ENCODE data around the gene SMYD3. TPM values are rescaled to one million over a fixed set of nuclear protein-coding genes. Genes with fewer than 3 reads are reported as not detected.

SMYD3 gene
- total RNA-seq, 1 donor from 2014 or later: 22.3 TPM

DNA sequence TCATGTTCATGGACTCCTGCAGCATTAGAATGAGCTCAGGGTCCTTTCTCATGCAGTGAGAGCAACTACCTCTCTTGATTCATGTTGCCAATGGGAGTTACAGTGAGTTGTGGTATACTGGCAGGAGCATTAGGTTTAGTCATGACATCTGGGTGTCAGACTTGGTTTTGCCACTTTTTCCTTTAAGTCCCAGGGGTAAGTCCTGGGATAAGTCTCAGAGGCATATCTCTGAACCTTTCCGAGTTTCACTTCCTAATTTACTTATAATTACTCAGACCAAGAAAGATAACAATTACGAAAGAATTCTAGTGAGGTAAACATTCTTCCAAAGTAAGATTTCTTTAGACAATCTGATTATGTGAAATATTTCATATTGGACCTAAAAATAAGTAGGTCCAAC lies 606.0 kb downstream of the SMYD3 start:
- TF ChIP-seq POLR2AphosphoS5 (IDR thresholded peaks at IDR 0.05; ENCODE audit: insufficient read depth in 1 of 2, low read depth in 1 of 2) (no peak), POLR2A (IDR thresholded peaks at IDR 0.05) (no peak)
- TF ChIP-seq, protein P1, sequence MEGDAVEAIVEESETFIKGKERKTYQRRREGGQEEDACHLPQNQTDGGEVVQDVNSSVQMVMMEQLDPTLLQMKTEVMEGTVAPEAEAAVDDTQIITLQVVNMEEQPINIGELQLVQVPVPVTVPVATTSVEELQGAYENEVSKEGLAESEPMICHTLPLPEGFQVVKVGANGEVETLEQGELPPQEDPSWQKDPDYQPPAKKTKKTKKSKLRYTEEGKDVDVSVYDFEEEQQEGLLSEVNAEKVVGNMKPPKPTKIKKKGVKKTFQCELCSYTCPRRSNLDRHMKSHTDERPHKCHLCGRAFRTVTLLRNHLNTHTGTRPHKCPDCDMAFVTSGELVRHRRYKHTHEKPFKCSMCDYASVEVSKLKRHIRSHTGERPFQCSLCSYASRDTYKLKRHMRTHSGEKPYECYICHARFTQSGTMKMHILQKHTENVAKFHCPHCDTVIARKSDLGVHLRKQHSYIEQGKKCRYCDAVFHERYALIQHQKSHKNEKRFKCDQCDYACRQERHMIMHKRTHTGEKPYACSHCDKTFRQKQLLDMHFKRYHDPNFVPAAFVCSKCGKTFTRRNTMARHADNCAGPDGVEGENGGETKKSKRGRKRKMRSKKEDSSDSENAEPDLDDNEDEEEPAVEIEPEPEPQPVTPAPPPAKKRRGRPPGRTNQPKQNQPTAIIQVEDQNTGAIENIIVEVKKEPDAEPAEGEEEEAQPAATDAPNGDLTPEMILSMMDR (IDR thresholded peaks at IDR 0.05): no peak
- H3K4me1 ChIP-seq: no peaks in the 10 kb centered on the region
- intact Hi-C loops (cut with DNase I): no loop called here
- H3K9me3 ChIP-seq: no peaks in the 10 kb centered on the region
- H3K36me3 ChIP-seq: no peaks in the 10 kb centered on the region
- H3K27me3 ChIP-seq: no peaks in the 10 kb centered on the region
- no peak for DNase-seq (ENCODE audit: extremely low spot score in 2 of 2)
- no peak overlapping the region for H3K4me3 ChIP-seq
- no peak overlapping the region for H3K27ac ChIP-seq

DNA sequence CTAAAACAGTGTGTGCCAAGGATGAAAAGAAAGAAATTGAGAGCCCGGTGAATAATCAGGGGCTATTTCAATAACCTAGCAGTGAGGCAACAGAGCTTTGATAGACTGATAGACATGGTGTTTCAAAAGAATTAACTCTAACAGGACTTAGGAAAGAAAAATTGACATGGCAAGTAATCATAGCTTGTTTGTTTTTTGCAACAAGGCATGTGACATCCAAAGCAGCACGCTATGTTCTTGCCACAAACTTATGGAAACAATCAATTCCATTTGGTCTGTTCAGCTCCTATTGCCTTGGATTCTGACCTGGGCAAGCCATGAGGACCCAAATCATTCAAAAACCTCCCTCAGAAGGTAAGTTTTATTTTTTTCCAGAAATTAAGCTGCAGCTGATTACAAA lies 608.5 kb downstream of the SMYD3 start:
- H3K4me3 ChIP-seq: no peak overlapping the region
- no peak overlapping the region for H3K27ac ChIP-seq
- DNase-seq (ENCODE audit: extremely low spot score in 2 of 2): no peak

DNA sequence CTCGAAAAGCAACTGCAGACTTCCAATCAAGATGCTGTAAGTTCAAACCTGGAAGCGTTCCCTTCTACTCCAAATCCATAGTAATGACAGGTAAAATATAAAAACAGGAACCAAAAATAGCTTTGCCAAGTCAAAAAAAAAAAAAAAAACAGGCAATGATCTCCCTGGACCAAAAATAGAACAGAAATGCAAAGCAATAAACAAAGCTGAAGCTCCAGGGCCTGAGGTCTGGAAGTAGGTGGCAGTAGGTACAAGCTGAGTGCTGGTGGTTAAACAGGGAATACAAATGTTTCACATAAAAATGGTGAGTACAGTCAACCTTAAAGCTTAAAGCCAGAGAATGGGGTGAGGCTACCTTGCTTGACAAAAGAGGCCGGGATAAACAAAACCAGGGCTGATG lies 610.8 kb downstream of the SMYD3 start:
- H3K27ac ChIP-seq: no peak overlapping the region
- DNase-seq (ENCODE audit: extremely low spot score in 2 of 2): no peak
- TF ChIP-seq, protein P1 (IDR thresholded peaks at IDR 0.05): no peak
- TF ChIP-seq POLR2AphosphoS5 (IDR thresholded peaks at IDR 0.05; ENCODE audit: insufficient read depth in 1 of 2, low read depth in 1 of 2) (no peak), POLR2A (IDR thresholded peaks at IDR 0.05) (no peak)
- H3K4me3 ChIP-seq: no peak overlapping the region
- no peaks in the 10 kb centered on the region for H3K27me3 ChIP-seq
- H3K36me3 ChIP-seq: no peaks in the 10 kb centered on the region
- H3K9me3 ChIP-seq: no peaks in the 10 kb centered on the region
- intact Hi-C loops (cut with DNase I): no loop called here
- H3K4me1 ChIP-seq: no peaks in the 10 kb centered on the region

More for the DNA sequence above, 608.5 kb downstream of the SMYD3 start:
- no peaks in the 10 kb centered on the region for H3K4me1 ChIP-seq
- no peaks in the 10 kb centered on the region for H3K27me3 ChIP-seq
- no peaks in the 10 kb centered on the region for H3K9me3 ChIP-seq
- H3K36me3 ChIP-seq: no peaks in the 10 kb centered on the region
- TF ChIP-seq, protein P1 (IDR thresholded peaks at IDR 0.05): no peak
- TF ChIP-seq POLR2AphosphoS5 (IDR thresholded peaks at IDR 0.05; ENCODE audit: insufficient read depth in 1 of 2, low read depth in 1 of 2): no peak
- intact Hi-C loops (cut with DNase I): no loop called here

DNA sequence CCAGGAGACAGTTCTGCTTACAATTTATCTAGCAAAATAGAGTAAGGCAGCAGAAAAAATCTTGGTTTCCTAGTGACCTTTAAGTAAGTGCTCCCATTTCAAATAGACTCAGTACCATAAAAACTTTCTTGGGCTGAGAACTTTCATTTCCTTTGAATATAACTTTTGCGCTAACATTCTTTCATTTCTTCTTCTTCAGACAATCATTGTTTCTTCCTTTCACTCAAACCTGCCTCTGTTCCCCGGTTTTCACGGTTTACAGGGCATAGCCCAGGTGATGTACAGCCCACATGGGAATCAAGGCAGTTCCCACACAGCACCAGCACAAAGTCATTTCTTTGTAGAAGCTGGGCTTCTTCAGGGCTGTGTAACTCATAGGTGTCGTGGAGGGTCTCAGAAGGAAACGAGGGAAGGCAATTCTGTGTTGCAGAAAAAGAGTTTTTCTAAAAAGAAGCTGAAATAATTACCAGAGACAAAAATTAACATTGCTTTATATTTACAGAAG lies 611.6 kb downstream of the SMYD3 start:
- Histone ChIP-seq H3K27ac (no peak overlapping the region), H3K4me1 (no peaks in the 10 kb centered on the region), H3K36me3 (no peaks in the 10 kb centered on the region), H3K4me3 (no peak overlapping the region), H3K27me3 (no peaks in the 10 kb centered on the region), H3K9me3 (no peaks in the 10 kb centered on the region)
- TF ChIP-seq, protein P1 (IDR thresholded peaks at IDR 0.05): no peak
- no peak for TF ChIP-seq POLR2AphosphoS5 (IDR thresholded peaks at IDR 0.05; ENCODE audit: insufficient read depth in 1 of 2, low read depth in 1 of 2)
- TF ChIP-seq POLR2A (IDR thresholded peaks at IDR 0.05): no peak
- DNase-seq (ENCODE audit: extremely low spot score in 2 of 2): no peak
- intact Hi-C loops (cut with DNase I): no loop called here

DNA sequence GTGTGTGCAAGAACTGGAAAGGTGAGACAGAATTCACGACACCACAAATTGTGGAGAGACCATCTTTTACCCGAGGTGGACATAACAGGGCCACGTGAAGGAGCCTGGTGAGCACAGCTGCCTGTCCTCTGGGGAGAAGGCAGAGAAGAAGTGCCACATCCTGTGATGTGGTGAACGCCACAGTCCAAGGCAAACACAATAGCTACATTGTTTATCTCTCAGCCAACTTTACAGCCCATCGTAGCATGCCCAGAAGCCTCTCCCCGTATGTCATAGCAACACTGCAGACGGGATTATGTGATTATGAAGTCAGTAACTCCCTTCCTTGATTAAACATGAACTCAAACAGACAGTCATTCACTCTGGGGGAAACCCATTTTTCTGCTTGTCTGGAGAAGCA lies 612.2 kb downstream of the SMYD3 start:
- TF ChIP-seq POLR2AphosphoS5 (IDR thresholded peaks at IDR 0.05; ENCODE audit: insufficient read depth in 1 of 2, low read depth in 1 of 2) (no peak), POLR2A (IDR thresholded peaks at IDR 0.05) (no peak)
- TF ChIP-seq, protein P1 (IDR thresholded peaks at IDR 0.05): no peak
- intact Hi-C loops (cut with DNase I): no loop called here
- H3K36me3 ChIP-seq: no peaks in the 10 kb centered on the region
- H3K9me3 ChIP-seq: no peaks in the 10 kb centered on the region
- H3K27ac ChIP-seq: no peak overlapping the region
- no peak for DNase-seq (ENCODE audit: extremely low spot score in 2 of 2)
- H3K4me1 ChIP-seq: no peaks in the 10 kb centered on the region
- no peaks in the 10 kb centered on the region for H3K27me3 ChIP-seq
- H3K4me3 ChIP-seq: no peak overlapping the region
